Inflammatory macrophage (primary cell): ENCODE results near the gene ELL2.

Experiments
- DNase-seq, 2 donors: peaks; one replicate each; pipeline ENCODE4 v3.0.0-alpha.2; 2020 to 2022

ELL2 gene

DNA sequence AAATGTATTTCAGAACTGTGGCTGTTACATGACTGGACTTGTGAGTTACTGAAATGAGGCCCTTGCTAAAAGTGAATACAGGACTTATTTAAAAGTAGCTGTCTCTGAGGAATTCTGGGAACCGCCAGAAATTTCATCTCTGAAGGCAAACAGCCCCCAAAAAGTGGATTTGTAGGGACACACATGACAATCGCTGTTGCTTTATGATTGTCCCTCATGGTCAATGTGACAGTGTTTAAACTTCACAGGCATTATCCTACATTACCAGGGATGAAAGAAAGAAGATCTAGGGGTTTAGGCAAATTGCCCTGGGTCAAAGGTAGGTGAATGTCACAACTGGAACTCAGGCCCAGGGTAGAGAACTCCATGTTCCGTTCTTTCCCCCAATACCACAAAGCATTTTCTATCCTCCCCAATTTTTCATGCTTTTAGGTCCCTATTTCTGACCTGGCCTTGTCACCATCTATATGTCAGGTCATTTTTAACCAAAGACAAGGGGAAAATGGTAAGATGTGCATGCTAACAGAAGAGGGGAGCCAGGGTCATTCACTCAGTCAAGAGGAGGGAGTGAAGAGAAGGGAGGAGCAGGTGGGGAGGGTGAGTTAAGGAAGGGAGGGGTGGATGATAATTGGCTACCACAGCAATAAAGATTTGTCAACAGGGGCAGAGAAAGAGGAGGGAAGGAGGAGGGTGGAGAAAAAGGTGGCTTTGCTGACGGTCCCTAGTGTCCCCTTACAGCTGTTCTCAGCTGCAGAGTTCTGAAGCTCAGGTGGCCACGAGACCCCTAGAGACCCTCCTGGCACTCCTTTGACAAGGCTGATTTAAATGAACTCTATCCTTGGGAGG, 81.3 kb downstream of the ELL2 start:
- no peak for DNase-seq

DNA sequence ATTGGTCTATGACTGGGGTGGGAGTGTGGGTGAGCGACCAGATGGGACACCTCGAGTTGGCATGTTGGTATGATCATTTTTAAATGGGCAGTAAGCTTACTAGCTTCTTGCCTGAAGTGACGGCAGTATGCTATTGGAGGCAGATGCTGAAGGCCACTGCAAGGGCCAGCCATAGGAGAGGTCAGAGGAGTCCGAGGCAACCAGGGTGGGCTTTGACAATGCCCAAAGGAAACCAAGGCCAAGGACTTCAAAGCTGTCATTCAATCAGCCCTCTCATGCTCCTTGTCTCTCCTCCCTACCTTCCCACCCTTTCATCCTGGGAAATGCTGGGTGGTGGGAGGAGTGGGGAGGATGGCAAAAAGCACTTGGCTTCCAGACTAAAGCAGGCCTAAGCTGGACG, 82.0 kb downstream of the ELL2 start:
- DNase-seq = no peak

DNA sequence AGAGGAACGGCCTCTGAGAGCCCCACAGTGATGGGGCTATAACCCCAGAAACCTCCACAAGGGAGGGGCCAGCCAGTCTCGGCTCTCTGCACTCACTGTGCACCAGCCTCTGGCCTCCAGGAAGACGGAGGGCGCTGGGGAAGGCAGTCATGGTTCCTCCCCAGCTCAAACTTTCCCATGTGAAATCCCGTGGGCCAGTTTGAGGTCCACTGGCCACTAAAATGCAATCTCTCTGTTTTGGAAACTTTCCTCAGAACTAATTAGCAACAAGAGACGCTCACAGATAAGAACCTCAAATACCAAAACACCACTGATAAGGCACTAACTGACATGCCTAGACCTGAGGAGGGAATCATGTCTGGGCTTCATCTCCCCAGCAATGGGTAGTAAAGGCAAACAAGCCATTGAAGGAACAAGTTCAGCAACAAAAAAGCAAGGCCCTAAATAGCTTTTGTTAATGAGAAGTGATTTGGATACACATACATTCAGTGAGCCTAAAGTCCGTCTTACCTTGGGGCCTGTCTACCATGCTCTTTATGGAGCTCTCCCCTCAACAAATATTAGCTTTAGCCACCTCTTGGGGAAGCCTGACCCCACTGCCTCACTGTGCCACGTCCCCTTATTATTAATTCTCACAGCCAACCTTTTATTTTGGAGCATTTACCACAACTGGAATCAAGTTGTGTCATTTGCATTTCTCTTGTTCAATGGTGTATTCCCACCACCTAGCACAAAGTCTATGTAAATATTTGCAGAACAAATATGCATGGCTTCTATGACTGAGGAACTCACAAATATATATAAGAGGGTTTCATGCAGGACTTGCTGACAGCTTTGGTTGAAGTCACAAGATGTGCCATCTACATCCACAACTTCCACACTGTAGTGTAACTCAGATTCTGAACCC, 83.0 kb downstream of the ELL2 start:
- peak in 1 of 2 donors; percentile 17 for DNase-seq

DNA sequence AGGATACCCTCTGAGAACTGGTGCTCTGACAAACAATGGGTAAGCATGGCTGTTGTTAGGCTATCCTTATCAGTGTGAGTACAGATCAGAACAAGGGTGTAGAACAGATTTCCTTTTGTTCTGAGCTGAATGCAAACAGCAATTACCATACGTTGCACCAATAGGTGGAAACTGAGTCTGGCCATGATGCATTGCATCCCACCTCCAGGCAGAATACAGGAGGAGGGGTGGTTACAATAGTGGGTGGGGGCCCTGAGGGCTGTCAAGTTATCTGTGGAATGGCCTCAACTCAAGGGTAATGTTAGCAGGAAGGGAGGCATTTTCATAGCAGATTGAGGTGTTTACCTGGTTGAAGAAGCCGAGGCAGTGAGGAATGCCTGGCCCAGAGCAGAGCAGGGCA, 84.9 kb downstream of the ELL2 start:
- no peak for DNase-seq

DNA sequence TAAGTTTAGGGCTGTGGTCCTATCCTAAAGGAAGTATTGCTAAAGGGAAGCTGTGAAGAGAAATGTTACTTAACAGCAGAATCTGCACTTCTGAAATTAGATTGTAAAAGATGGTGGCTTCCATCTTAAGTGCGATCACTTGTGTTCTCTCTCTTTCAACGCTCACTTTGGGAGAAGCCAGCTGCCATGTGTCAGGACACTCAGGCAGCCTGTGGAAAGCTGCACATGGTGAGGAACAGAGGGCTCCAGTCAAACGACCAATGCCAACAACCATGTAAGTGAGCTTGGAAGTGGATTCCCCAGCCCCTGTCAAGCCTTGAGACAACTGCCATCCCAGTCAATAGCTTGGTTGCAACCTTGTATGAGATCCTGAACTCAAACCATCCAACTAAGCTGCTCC, 87.4 kb downstream of the ELL2 start:
- DNase-seq = no peak

DNA sequence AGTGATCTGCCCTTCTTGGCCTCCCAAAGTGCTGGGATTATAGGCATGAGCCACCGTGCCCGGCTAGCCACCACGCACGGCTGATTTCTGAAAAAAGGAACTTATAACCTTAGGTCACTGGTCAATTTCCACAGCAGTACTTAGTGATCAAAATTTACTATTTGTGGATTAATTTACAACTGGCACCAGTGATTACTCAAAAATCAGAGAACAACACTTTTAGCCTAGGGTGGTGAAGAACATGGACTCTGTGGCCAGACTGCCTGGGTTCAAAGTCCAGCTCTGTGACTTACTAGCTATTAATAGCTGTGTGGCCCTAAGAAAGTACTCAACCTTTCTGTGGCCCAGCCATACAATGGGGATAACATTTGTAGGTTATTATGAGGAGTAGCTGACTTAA, 88.3 kb downstream of the ELL2 start:
- DNase-seq = no peak

DNA sequence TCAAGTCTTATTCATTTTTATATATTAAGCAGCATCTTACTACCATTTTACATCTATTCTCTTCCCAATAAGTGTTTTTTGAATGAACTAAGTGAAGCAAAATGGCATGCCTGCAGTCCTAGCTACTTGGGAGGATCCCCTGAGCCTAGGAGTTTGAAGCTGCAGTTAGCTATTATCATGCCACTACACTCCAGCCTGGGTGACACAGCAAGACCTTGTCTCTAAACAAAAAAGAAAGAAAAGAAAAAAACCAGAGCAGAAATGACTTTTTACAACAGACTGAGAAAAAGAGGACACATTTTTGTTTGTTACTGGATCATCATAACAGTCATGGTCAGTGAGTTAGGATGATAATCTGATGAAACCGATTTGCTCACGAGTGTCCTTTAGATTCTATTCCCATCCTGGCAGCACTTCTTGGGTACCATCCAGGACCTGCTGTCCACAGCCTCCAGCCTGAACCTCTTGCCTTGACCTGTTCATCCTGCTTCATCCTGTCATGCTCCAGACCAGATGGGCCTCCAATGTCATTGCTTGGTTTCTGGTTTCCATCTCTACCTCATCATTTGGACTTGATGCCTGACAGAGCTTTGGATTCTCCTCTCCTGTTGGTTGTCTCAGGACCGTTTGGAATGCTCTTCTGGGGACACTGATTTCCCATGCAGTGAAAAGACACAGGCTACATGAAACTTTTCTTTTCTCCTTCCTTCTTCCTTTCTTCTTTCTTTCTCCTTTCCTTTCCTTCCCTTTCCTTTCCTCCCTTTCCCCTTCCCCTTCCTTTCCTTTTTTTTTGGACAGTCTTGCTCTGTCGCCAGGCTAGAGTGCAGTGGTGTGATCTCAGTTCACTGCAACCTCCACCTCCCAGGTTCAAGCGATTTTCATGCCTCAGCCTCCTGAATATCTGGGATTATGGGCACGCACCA, 89.0 kb downstream of the ELL2 start:
- no peak for DNase-seq

DNA sequence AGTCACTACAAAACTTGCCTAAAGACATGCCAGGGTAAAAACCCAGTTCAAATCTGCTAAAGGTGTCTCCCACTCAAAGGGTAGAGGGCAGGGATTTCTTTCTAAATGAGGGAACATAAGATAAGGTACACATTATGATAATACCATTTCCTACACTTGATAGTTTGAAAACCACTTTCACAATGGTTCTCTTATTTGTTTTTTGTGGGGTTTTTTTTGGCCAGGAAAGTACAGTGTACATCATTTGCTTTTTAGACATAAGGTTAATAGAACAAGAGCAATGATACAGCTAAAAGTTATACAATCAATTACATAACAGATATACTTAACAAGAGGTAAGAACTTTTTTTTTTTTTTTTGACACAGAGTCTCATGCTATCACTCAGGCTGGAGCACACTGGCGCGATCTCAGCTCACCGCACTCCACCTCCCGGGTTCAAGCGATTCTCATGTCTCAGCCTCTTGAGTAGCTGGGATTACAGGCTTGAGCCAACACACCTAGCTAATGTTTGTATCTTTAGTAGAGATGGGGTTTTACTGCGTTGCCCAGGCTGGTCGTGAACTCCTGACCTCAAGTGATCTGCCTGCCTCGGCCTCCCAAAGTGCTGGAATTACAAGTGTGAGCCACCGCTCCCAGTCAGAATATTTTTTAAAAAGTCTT, 90.4 kb downstream of the ELL2 start:
- no peak for DNase-seq

DNA sequence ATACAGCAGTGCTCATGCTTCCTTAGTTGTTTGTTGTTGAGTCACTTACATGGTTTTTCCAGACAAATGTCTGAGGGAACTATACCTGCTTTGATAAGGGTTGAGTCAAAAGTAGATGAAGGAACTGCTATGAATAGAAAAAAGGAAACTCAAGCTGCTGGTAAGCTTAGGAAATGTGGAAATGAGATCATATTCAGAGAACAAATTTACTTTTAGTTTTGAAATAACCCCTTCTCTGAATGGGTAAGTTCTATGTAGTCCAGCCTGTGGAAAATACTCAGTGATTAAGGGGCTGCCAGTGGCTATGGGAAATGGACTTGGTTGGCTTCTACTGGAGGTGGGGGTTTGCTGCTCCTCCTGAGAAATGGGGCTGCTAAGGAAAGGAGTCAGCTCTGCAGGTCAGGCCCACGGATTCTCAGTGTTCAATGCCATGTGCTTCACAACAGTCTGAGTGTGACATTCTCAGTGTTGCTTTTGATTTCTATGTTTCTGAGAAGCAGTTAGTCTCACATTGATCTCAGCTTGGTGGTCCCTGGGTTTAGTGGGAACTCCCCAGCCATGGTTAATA, 91.5 kb downstream of the ELL2 start:
- DNase-seq = peak; percentile 60 to 87

DNA sequence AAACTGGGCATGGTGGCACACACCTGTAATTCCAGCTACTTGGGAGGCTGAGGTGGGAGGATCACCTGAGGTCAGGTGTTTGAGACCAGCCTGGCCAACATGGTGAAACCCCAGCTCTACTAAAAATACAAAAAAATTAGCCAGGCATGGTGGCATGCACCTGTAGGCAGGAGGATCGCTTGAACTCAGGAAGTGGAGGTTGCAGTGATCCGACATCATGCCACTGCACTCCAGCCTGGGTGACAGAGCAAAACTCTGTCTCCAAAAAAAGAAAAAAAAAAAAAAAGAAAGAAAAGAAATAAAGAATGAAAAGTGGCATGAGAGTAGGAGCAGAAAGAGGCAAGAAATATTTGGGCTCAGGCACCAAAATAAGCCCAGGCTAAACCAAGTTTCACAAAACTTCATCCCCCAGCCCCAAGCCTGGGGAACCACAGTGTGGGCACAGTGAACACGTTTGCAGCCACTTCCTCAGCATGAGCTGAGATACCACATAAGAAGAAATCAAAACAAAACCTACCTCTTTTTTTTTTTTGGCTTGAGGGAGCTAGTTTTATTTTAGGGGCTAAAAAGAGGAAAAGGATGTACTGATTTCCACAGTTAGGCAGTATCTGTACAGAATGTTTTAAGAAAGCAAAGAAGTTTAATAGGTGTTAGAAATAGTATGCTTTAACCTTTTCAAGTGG, 92.3 kb downstream of the ELL2 start:
- DNase-seq = peak; percentile 62 to 67

DNA sequence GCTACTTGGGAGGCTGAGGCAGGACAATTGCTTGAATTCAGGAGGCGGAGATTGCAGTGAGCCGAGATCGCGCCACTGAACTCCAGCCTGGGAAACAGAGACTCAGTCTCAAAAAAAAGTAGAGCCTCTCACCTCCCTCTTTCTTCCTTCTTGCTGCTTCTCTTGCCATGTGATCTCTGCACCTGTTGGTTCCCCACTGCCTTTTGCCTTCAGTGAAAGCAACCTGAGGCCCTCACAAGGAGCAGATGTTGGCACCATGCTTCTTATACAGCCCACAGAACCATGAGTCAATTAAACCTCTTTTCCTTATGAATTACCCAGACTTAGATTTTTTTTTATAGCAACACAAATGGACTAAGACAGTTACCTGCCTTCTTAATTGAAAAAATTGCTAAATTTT, 93.5 kb downstream of the ELL2 start:
- no peak for DNase-seq

DNA sequence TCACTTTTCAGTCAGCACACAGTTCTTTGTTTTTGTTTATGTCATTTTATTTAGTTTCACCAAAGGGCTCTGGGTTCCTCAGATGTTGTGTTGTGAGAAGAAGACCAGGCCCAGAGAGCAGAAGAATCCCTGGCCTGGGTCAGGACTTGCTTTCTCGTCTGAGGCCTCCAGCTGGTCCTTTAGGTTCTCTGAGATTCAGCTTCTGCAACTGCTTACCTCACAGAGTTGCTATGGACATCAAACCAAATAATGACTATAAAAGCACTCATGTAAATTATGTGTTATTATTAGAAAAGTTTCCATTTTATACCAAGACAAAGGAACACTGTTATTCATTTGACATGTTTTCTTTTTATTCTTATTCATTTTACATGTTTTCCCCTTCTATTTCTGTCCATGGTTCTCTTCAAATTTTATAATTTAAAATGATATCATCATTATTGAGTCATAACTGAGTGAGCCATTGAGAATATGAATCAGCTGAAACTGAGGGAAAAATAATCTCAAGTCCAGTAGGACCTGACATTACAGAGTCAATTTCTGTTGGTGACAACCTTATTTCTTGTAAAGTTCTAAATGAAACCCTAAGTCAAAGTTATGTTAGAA, 95.1 kb downstream of the ELL2 start:
- peak in 1 of 2 donors; percentile 39 for DNase-seq

DNA sequence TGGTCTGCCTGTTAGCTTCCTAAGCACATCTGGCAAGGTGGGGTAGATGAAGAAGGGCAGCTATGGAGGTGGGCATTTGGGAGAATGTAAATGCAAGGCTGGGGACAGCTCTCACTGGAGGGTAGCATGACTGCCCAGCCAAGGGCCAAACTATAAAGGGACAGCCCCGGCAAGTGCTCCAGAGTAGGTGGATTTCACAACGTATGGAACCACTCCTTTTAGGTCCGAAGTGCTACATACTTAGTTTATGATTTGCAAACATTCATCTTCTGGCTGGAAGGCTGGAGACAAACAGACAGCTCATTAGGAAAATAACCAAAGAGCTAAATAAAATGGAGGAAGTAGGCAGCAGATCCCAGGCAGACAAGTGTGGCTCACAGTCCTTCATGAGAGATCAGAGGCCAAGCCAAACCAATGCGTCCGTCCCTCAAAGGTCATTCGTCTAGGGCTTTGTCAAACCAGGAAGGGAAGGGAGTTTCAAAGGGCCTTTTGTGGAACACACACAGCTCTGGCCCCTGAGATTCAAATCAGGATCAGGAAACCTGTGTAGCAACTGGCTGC, 96.6 kb downstream of the ELL2 start:
- DNase-seq = peak; percentile 53 to 73

DNA sequence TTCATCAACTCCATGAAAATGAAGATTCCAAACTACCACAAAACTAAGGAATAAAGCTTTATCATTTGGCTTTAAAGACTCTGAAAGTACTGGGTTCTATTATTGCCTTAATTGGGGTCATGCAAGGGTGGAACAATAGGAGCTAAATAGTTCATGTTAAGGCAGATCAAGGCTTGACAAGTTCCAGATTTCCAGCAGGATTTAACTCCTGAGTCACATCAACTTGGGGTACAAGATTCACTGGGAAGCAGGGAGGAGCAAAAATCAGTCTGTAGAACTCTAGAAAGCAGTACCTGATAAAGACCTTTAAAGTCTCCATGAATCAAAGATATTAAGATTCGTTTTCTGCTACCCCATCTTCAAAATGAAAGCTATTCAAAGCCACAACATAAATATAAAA, 97.2 kb downstream of the ELL2 start:
- no peak for DNase-seq

DNA sequence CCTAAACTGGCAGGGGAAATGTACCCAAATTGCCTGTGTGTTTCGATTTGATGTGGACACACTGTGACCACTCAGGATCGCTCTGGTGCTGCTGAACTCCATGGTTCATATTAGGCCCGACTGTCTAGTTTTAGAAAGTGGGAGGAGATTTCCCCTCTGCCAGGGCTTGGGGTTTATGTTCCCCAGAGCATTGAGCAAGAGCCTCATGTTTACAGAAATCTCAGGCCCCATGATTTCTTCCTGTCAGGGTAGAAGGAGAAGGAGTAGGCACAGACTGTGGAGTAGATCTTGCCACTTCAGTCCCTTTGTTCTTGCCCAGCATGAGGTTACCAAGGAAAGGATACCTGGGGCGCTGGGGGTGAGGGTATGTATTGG, 98.3 kb downstream of the ELL2 start:
- DNase-seq = peak; percentile 89

DNA sequence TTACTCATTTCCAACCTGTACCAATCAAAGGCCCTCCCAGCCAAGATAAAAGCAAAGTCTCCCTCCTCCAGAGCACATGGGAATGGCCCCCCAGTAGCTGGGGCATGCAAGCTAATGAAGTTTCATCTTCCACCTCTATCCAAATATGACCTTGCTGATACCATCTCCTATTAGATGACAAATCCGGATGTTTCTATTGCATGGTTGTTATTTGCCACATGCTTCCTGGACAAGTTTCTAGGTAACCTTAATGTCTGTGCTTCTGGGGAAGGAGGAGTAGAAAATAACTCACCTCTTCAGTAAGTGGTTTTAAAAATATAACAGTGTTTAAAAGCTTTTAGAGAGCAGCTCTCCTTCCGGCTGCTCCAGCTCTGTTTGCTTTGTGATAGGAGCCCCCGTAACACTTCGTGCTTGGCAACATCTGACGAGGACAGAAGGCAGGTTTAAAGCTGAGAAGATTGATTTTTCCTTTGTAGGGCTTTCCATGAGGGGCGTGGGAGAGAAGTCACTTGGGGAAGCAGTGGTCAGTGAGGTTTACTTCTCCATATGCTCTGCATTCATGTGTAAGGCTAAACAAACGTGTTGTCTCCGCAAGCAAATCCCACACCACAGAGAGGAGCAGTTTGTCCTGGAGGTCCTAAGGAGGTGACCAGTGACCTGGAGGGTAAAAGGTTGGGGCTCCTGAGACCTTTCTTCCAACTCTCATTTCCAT, 98.8 kb downstream of the ELL2 start:
- peak; percentile 56 to 76 for DNase-seq

DNA sequence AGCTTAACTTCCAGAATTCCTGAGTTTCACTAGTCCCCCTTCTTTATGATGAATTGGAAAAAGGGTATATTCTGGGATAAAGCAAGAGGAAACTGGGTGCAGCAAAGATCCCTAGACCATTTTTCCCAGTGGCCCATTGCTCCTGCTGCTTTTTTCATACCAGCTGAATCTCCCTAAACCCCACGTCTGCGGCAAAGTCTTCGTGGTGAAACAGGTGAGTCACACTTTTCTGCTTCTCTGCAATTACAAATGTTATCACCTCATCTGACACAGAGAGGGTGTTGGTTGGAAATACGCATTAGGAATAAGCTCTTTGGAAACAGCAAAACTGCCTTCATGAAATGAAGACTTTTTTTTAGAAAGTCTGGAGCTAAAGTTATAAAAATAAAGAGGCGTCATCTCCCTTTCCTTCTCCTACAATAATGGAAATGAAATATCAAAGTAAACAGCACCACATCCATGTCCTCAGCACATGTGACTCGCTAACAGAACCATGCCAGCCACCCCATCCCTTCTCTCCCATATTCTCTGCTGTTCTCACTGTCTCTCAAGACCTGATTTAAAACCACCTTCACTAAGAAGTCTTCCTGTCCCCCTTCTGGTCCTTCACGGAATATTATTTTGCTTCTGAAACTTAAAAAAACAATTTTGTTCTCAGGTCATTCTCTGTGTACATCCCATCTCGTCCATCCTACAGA, 99.6 kb downstream of the ELL2 start:
- peak in 1 of 2 donors; percentile 13 for DNase-seq

DNA sequence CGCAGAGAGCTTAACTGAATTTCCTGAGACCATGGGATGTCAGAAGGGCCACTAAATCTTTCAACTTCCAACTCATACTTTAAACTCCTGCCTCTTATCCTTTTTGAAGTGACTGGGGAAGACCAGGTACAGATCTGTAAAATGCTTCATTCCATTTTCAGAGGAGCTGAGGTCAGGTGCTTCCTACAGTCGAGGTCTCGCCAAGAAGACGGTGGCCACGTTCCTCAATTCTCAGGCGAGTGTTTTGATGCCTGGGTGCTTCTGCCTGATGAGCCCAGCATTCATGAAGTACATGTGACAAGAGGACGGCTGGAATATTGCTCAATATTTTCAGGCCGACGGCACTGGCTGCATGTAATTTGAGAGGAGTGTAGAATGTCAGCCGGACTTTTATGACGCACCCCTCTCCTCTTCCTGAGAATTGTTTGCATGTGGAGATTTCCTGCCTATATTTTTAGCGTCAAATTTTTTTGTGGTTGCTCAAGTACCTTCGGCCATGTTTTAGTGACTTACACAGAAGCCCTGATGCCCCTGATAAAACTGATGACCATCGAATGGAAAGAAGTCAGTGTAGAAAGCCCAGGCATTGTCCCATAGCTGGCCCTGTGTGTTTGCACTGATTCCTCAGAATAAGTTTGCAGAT, 100.3 kb downstream of the ELL2 start:
- DNase-seq = peak; percentile 92 to 94
